ENCODE results near the gene WDR90.

Gene WDR90

DNA sequence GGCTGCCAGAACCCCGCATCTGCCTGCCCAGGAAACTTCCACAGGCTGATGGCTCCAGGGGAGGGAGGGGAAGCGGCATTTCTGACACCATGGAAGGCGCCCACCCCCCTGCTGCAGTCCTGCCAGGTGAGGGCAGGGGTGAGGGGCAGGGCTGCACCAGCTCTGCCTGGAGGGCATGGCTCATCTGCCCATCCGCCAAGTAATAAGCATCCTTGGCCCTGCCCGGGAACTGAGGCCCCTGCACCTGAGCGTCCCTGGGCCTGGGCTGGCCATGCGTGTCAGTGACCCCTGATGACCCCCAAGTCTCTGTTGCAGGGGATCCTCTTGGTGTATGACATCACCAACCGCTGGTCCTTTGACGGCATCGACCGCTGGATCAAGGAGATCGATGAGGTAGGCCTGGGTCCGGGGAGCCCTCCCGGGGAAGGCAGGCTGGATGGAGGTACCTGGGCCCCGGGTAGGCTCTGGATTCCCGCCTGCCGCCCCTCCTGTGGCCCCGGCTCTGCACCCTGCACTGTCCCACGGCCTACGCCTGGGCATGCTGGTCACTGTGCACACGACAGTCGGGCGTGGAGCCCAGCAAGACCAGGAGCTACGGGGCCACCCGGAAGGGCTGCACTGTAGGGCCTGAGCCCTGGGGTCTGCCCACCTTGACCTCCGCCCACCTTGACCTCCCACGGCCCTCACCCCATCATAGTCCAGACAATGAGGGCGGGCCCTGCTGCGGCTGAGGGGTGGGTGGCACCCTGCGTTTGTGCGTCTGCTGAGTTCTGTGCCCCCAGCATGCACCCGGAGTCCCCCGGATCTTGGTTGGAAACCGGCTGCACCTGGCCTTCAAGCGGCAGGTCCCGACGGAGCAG, 23.8 kb upstream of the WDR90 start:
- no peaks in the 10 kb centered on the region for H3K9me3 ChIP-seq (ENCODE audit: control insufficient read depth, insufficient read depth, low read depth, low read length)
- H3K36me3 ChIP-seq (ENCODE audit: control insufficient read depth in 2 of 2, insufficient read depth in 1 of 2, low read length in 2 of 2), result no peaks in the 10 kb centered on the region
- H3K4me1 ChIP-seq (ENCODE audit: control insufficient read depth, insufficient read depth, low read length), result no peaks in the 10 kb centered on the region; the same call in 1 of the 2 replicates
- no peak overlapping the region for H3K27ac ChIP-seq (ENCODE audit: extremely low read depth, low read depth, low read length)
- POLR2A ChIA-PET, result interaction anchor here (0.6 to 1.4 kb wide), 3 partner anchors 11 to 747 kb away, joined by 3 to 5 read pairs (median 3); partner anchors contain the start of gene METTL26
- CTCF ChIA-PET, result interaction anchor here (0.6 to 1.3 kb wide), 4 partner anchors 27 to 124 kb away, joined by 3 to 4 read pairs (median 3); no protein-coding TSS in a partner anchor
- H3K4me3 ChIP-seq (ENCODE audit: low read depth, low read length), result no peak overlapping the region
- TF ChIP-seq FEZF1 (tag by site-specific recombination; IDR thresholded peaks at IDR 0.05), result no peak
- no peak for TF ChIP-seq ZNF391 (tag by site-specific recombination; IDR thresholded peaks at IDR 0.05; ENCODE audit: borderline replicate concordance, low read depth)
- TF ChIP-seq, protein P1, sequence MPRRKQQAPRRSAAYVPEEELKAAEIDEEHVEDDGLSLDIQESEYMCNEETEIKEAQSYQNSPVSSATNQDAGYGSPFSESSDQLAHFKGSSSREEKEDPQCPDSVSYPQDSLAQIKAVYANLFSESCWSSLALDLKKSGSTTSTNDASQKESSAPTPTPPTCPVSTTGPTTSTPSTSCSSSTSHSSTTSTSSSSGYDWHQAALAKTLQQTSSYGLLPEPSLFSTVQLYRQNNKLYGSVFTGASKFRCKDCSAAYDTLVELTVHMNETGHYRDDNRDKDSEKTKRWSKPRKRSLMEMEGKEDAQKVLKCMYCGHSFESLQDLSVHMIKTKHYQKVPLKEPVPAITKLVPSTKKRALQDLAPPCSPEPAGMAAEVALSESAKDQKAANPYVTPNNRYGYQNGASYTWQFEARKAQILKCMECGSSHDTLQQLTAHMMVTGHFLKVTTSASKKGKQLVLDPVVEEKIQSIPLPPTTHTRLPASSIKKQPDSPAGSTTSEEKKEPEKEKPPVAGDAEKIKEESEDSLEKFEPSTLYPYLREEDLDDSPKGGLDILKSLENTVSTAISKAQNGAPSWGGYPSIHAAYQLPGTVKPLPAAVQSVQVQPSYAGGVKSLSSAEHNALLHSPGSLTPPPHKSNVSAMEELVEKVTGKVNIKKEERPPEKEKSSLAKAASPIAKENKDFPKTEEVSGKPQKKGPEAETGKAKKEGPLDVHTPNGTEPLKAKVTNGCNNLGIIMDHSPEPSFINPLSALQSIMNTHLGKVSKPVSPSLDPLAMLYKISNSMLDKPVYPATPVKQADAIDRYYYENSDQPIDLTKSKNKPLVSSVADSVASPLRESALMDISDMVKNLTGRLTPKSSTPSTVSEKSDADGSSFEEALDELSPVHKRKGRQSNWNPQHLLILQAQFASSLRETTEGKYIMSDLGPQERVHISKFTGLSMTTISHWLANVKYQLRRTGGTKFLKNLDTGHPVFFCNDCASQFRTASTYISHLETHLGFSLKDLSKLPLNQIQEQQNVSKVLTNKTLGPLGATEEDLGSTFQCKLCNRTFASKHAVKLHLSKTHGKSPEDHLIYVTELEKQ (tag by site-specific recombination; IDR thresholded peaks at IDR 0.05; ENCODE audit: borderline replicate concordance), result no peak
- TF ChIP-seq ZNF621 (tag by site-specific recombination; IDR thresholded peaks at IDR 0.05), result no peak
- TF ChIP-seq ZNF777 (tag by site-specific recombination; IDR thresholded peaks at IDR 0.05; ENCODE audit: borderline replicate concordance), result no peak
- no peak for TF ChIP-seq ZNF214 (tag by site-specific recombination; IDR thresholded peaks at IDR 0.05; ENCODE audit: borderline replicate concordance)
- TF ChIP-seq, protein P2, sequence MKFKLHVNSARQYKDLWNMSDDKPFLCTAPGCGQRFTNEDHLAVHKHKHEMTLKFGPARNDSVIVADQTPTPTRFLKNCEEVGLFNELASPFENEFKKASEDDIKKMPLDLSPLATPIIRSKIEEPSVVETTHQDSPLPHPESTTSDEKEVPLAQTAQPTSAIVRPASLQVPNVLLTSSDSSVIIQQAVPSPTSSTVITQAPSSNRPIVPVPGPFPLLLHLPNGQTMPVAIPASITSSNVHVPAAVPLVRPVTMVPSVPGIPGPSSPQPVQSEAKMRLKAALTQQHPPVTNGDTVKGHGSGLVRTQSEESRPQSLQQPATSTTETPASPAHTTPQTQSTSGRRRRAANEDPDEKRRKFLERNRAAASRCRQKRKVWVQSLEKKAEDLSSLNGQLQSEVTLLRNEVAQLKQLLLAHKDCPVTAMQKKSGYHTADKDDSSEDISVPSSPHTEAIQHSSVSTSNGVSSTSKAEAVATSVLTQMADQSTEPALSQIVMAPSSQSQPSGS (tag by site-specific recombination; IDR thresholded peaks at IDR 0.05; ENCODE audit: low read depth), result no peak
- no peak for TF ChIP-seq ZNF510 (tag by site-specific recombination; IDR thresholded peaks at IDR 0.05; ENCODE audit: insufficient replicate concordance)
- no peak for TF ChIP-seq ZNF169 (tag by site-specific recombination; IDR thresholded peaks at IDR 0.05)
- TF ChIP-seq BCL11A (tag by site-specific recombination; IDR thresholded peaks at IDR 0.05; ENCODE audit: low read depth), result no peak
- TF ChIP-seq ZNF114 (tag by site-specific recombination; IDR thresholded peaks at IDR 0.05), result no peak
- TF ChIP-seq ZBTB7A (tag by site-specific recombination; IDR thresholded peaks at IDR 0.05; ENCODE audit: low read depth), result no peak
- TF ChIP-seq ZNF561 (tag by site-specific recombination; IDR thresholded peaks at IDR 0.05; ENCODE audit: borderline replicate concordance), result no peak
- no peak for TF ChIP-seq TRIM28 (IDR thresholded peaks at IDR 0.05; ENCODE audit: borderline replicate concordance, low read length)
- 0 out of 2 replicates have a peak, but pooled peaks have one; percentile 29 for TF ChIP-seq BCL11B (tag by site-specific recombination; IDR thresholded peaks at IDR 0.05; ENCODE audit: low read depth)
- TF ChIP-seq ZNF560 (tag by site-specific recombination; IDR thresholded peaks at IDR 0.05; ENCODE audit: borderline replicate concordance), result no peak
- TF ChIP-seq ZNF223 (tag by site-specific recombination; IDR thresholded peaks at IDR 0.05), result no peak
- TF ChIP-seq ZFHX2 (tag by site-specific recombination; conservative IDR thresholded peaks at IDR 0.05), result peak; percentile 50; the same call in 1 of the 2 replicates
- TF ChIP-seq EGR2 (tag by site-specific recombination; IDR thresholded peaks at IDR 0.05; ENCODE audit: low read depth), result peak; percentile 33; the same call in 1 of the 2 replicates
- no peak for TF ChIP-seq ZNF274 (IDR thresholded peaks at IDR 0.05; ENCODE audit: low read length)
- no peak for TF ChIP-seq ZNF274 (tag by site-specific recombination; IDR thresholded peaks at IDR 0.05; ENCODE audit: borderline replicate concordance)

Data from HEK293 (cell line).